HG03175 (cell line): ENCODE results near the gene COQ8A.
A peak's percentile ranks its signal among the peaks of the same experiment; 100 is the strongest.

Experiments used
- ATAC-seq: cut with Tn5 transposase; IDR thresholded peaks from one replicate; pipeline ENCODE4 v1.9.1; 2021; ENCODE audit warnings: mild to moderate bottlenecking, moderate library complexity; ENCODE audit not compliant: unreplicated experiment

COQ8A gene

GRCh38 chr1:226940029-226940805 lies at the start of gene COQ8A:
Gene COQ8A, plus strand, starts transcription at chr1:226940294. Its CDS starts 21,092 bp downstream, at chr1:226961386.
- ATAC-seq, result peak; percentile 95

- ATAC-seq, result no peak
Observed at GRCh38 chr1:226890331-226891108, 49.6 kb upstream of the COQ8A start.

GRCh38 chr1:226891346-226891745 lies 48.7 kb upstream of the COQ8A start:
- ATAC-seq, result no peak

- no peak for ATAC-seq
Observed at GRCh38 chr1:226891846-226892523, 48.1 kb upstream of the COQ8A start.

GRCh38 chr1:226892524-226892875 lies 47.6 kb upstream of the COQ8A start:
- no peak for ATAC-seq

GRCh38 chr1:226893936-226894335 lies 46.2 kb upstream of the COQ8A start:
- no peak for ATAC-seq

- no peak for ATAC-seq
Observed at GRCh38 chr1:226894826-226895225, 45.3 kb upstream of the COQ8A start.

- ATAC-seq, result no peak
Observed at GRCh38 chr1:226895644-226896043, 44.5 kb upstream of the COQ8A start.

- no peak for ATAC-seq
Observed at GRCh38 chr1:226898246-226898645, 41.8 kb upstream of the COQ8A start.

- no peak for ATAC-seq
Observed at GRCh38 chr1:226901421-226901820, 38.7 kb upstream of the COQ8A start.

- ATAC-seq, result no peak
Observed at GRCh38 chr1:226902601-226903000, 37.5 kb upstream of the COQ8A start.

GRCh38 chr1:226903819-226904716 lies 36.0 kb upstream of the COQ8A start:
- ATAC-seq, result no peak

- no peak for ATAC-seq
Observed at GRCh38 chr1:226904772-226905171, 35.3 kb upstream of the COQ8A start.

- ATAC-seq, result no peak
Observed at GRCh38 chr1:226908419-226908818, 31.7 kb upstream of the COQ8A start.

GRCh38 chr1:226908913-226909312 lies 31.2 kb upstream of the COQ8A start:
- no peak for ATAC-seq

GRCh38 chr1:226912587-226913176 lies 27.4 kb upstream of the COQ8A start:
- peak; percentile 39 for ATAC-seq

- ATAC-seq, result peak; percentile 15
Observed at GRCh38 chr1:226915672-226915995, 24.5 kb upstream of the COQ8A start.

- ATAC-seq, result no peak
Observed at GRCh38 chr1:226916497-226916896, 23.6 kb upstream of the COQ8A start.

GRCh38 chr1:226919587-226919986 lies 20.5 kb upstream of the COQ8A start:
- no peak for ATAC-seq

- no peak for ATAC-seq
Observed at GRCh38 chr1:226919995-226920394, 20.1 kb upstream of the COQ8A start.
